ENCODE results near the gene SH3YL1.
A peak's percentile ranks its signal among the peaks of the same experiment; 100 is the strongest.

Gene SH3YL1

DNA sequence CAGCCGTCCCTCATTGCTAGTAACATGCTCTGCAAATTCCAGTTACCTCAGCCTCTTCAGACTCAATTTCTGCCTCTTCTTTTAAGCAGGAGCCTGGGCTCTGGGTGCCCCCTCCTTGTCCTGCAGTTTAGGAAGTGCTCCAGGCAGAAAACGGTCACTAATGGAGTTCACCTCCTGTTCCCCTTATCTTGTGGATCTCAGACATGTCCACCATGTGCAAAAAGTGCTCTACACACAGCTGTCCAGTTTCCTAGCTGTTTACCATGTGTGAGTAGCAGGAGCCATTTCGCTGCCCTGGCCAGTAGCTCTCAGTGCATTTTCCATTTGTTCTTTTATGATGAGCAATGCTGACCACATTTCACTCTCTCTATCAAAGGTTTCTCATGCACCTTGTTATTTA lies 4.9 kb downstream of the SH3YL1 start:
- DNase-seq (ENCODE audit: low read depth, low spot score) = no peak

DNA sequence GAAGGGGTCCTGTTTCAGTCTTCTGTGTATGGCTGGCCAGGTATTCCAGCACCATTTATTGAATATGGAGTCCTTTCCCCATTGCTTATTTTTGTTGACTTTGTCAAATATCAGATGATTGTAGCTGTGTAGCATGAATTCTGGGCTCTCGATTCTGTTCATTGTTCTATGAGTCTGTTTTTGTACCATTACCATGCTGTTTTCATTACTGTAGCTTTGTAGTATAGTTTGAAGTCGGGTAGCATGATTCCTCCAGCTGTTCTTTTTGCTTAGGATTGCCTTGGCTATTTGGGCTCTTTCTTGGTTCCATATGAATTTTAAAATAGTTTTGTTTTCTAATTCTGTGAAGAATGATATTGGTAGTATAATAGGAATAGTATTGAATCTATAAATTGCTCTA lies 6.0 kb downstream of the SH3YL1 start:
- no peak for DNase-seq (ENCODE audit: low read depth, low spot score)

DNA sequence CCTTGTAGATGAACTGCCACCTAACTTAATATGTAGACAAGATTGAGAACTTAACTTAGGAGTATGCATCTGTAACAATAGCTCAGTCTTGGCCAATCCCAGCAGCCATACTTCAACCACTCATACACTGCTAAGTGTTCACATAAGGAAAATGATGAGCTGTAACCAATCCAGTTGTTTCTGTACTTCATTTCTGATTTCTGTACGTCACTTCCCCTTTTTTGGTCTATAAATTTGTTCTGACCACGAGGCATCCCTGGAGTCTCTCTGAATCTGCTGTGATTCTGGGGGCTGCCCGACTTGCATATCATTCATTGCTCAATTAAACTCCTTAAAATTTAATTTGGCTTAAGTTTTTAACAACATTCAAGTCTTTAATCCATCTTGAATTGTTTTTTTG lies 6.4 kb downstream of the SH3YL1 start:
- DNase-seq (ENCODE audit: low read depth, low spot score) = no peak

DNA sequence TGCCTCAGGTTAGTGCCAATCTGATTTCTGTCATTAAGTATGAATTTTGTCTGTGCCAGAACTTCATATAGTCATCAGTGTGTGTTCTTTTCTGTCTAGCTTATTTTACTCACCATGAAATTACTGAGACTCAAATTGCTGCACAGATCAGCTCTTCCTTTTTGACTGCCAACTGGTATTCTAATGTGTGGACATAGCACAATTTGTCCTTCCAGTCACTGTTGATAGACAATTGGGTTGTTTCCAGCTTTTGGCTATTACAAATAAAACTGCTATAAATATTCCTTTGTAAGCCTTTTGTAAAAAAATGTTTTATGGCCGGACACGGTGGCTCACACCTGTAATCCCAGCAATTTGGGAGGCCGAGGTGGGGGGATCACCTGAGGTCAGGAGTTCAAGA lies 7.7 kb downstream of the SH3YL1 start:
- no peak for DNase-seq (ENCODE audit: low read depth, low spot score)

DNA sequence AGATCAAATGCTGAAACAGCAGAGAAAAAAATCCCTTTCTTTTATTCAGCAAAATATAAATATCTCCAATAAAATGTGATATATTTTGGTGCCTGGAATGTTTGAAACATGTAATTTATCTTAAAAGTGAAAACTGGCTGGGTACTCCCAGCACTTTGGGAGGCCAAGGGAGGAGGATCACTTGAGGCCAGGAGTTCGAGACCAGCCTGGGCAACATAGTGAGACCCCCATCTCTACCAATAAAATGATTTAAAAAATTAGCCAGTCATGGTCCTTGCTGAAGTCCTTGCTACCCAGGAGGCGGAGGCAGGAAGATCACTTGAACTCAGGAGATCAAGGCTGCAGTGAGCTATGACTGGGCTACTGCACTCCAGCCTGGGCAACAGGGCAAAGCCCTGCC lies 8.6 kb downstream of the SH3YL1 start:
- DNase-seq (ENCODE audit: low read depth, low spot score) = no peak

DNA sequence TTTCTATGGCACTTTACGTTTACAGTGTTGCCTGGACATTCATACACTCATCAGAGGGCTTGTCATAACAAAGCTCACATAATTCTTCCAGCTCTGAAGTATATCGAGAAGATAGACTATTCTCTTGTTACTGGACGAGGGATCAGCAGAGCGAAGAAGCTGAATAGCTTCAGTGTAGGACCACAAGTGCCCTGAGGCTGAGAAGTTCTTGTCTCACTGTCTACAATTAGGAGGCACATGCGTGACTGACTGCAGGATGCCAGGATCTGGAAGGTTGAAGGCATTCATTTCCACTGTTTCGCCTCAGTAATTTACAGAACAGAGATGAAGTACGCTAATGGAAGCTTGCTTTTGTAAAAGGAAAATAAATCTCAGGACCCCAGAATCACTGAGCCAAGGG lies 9.6 kb downstream of the SH3YL1 start:
- DNase-seq (ENCODE audit: low read depth, low spot score) = no peak

DNA sequence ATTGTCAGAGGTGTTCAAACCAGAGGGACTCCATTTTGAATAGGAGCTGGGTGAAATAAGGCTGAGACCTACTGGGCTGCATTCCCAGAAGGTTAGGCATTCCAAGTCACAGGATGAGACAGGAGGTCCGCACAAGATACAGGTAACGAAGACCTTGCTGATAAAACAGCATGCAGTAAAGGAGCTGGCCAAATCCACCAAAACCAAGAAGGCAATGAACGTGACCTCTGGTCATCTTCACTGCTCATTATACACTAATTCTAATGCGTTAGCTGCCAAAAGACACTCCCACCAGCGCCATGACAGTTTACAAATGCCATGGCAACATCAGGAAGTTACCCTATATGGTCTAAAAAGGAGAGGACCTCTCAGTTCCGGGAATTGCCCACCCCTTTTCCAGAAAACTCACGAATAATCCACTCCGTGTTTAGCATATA lies 10.6 kb downstream of the SH3YL1 start:
- DNase-seq (ENCODE audit: low read depth, low spot score) = no peak

DNA sequence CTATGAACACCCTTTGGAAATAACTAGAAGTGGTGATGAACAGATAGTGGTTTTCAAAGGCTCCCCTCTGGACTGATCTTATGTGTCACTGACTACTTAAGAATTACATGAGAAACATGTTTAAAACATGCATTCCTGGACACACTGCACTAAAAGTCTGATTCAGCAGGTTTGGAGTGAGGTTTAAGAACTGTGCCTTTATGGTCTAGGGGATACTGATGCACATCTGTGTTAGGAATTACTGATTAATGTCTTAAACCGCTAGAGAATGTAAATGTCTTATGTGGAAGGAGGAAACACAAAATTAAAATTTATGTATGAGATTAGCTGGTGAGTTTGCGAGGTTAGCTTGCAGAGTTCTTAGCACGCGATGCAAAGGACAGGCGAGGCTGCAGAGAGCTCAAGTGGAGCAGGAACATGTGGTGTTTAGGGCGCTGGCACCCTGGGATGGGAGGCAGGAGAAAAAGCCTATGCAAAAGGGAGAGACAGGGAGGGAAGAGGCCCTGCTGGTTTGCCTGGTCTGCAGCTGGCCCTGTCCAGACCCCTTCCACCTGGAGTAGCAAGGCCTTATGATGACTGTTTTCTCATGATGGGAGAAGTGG lies 11.7 kb downstream of the SH3YL1 start:
- no peak for DNase-seq (ENCODE audit: low read depth, low spot score)

DNA sequence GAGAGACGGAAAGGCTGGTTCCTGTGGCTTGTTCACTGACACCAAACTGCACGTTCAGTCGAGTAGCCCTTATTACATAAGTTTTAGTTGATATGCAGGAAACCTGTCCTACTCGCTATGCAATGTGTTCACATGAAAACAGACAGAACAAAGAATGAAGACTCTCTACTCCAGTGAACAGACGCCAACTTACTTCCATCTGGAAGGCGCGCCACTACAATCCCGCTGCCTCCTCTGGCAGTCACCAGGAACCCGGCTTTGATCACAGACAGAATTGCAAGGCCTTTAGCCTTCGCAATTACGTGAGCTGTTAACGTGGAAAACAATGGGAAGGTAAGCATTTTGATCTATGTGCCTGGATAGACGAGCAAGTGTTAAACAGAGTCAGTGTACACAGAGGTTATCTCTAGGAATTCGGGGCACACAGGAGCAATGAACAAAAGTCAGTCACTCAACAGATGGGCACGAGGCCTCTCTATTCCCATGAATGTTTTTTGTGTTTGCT lies 14.2 kb downstream of the SH3YL1 start:
- DNase-seq (ENCODE audit: low read depth, low spot score) = no peak

DNA sequence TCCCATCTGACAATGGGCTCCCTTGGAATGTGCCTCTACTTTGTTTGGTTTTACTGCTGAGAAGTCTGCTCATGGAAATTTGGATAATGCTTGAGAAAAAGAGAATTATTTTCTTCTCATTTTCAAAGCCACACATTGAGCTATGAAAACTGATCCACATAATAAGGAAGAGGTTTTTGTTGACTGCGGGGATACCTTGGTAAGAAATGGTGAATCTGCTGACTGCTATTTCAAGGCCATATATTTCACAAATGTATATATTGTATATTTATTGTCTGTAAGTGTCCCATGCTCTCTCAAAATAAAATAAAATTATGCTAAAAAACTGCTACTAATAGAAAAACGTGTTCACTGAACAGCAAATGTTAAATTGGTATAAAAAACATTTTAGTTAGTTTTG lies 15.1 kb downstream of the SH3YL1 start:
- no peak for DNase-seq (ENCODE audit: low read depth, low spot score)

DNA sequence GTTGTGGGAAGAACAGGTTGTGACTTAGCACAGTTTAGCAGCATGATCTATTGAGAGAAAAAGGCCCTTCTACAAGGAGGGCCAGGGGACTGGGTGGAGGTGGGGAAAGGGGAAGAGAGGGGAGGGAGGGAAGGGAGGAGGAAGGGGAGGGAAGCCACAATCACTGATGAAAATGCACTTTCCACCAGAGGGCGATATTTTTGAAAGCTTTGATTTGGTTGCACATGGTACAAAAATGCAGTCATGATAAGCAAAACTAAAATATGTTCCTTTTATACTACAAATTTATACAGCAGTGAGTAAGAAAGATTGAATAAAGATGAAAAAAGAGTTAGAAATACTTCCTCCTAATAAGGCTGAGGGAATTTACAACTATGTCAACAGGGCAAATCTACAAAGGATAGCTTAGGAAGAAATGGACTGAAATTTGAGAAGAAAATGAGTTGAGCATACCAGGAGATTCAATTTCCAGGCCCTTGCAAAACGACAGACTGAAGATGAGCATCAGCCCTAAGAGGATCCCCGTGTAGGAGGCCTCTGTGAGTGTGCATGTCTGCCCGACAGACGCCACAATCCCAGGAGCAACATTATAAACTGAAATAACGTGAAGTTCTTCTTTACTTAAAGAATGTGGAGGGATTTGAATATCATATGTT lies 17.2 kb downstream of the SH3YL1 start:
- peak; percentile 75 for DNase-seq (ENCODE audit: low read depth, low spot score)

DNA sequence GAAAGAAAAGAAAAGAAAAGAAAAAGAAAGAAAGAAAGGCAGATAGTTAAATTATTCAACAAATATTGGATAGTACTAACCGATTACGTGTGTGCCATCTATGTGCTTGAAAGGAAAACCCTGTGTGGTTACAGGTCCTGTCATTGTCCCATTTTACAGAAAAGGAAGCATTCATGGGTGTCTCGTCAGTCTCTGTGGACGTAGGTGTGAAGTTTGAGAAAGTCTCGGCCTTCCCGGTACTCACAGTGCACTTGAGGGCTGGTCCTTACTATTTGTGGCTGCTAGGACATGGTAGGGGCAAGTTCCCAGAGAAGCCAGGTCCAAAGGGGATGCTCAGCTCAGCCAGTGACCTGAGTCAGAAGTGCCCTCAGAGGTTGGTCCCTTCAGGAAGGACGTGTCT lies 19.3 kb downstream of the SH3YL1 start:
- DNase-seq (ENCODE audit: low read depth, low spot score) = no peak

DNA sequence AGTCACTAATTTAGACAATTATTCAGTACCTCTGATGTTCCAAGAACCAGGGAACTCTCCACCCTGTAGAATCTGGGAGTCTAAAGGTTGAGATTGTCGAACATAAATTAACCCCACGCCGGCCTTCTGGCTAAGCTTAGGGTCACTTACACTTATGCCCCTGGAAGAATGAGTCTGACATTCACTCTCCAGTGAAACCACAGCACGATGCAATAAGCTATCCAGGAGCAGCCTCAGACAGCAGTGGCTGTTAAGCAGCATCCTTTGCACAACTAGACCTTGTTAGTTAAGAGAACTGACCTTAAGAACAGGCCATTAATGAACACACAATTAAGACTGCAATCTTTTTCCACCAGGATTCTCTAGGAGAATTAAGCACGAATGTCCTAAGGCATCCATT lies 25.0 kb downstream of the SH3YL1 start:
- no peak for DNase-seq (ENCODE audit: low read depth, low spot score)

DNA sequence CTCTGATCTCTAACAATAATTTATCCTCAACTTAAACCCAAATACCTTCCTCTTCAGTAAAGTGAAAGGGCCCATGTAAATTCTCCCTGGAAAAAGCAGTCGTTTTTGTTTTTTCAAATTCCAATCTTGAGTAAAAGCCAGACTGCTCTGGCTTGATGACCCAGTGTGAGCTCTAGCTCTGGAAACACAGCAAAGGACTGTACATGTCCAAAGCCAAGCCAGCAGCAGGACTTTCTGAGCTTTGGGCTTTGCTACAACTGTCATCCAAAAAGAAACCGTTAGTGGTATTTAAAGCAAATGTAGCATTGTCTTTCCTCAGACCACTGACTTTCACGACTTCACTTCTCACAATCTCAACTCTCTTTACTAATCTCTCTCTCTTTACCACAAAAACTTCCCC lies 25.4 kb downstream of the SH3YL1 start:
- DNase-seq (ENCODE audit: low read depth, low spot score) = no peak

DNA sequence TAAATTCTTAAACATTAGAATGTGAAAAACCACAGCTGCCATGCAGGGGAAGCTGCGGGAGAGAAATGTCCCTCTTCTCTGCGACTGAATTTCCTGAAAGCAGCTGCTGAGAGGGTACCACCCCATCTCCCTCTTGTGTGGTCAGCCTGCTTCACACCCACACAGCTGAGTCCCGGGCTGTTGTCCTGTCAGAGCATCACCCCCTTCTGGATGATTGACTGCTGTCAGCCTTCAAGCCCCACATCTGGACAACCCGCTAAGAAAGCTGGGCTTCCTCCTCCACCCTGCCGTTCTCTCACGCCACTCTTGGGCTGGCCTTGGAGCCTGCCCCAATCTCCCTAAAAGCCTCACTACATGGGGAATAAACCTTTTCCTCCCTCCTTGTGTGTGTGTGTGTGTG lies 26.0 kb downstream of the SH3YL1 start:
- no peak for DNase-seq (ENCODE audit: low read depth, low spot score)

DNA sequence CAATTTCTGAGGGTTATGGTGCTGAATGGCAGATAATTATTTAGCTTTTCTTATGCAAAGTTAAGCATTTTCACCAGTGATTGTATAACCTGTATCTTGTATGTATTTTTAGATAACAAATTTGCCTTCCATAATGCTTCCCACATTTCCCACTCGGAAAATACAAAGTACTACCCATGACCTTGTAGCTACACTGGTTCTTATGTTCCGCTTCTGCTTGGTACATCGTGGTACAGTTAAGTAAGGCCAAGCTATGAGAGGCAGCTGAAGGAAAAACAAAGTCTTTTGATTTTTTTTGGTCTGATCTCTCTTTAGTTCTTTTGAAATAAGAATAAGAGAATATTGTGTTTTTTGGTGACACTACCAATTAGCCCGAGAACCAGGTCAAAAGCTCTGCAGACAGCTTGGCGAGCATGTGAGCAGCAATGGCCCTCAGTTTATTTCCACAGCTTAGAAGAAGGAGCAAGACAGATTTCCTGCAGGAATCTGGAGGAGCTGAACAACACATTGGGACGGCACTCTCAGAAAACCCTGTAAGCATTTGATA lies 26.8 kb downstream of the SH3YL1 start:
- no peak for DNase-seq (ENCODE audit: low read depth, low spot score)

DNA sequence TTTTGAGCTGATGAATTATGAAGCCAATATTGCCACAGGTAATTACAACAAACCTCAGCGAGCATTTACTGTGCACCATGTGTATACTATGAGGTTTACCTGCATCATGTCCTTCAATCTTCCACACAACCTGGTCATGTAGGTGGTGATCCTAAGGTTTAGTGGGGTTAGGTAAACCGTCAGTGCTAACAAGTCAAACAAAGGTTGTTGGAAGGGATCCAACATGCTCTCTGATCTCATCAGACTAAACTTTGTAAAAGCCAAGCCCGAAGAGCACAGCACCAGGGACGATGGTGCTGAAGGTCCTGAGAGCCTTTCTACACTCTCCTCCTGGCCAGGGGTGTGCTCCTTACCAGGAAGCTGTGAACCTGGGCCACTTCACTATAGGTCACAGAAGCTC lies 29.4 kb downstream of the SH3YL1 start:
- DNase-seq (ENCODE audit: low read depth, low spot score) = no peak

DNA sequence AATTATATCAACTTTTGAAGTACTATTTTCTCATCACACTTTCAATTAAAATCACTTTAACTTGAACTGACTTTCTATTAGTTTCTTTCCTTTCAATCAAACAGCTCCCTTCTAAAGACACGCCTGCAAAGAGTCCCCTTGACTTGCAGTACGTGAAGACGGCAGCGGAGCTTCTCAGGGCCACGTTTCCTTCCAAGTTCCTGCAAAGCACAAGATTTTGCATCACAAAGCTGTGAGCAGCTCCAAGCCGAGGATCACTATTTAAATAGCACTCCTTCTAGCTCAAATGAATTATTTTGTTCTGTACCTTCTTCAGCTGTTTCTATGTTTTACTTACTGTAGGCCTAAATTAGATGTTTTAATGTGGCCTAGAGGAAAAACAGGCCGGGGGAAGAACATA lies 30.8 kb downstream of the SH3YL1 start:
- DNase-seq (ENCODE audit: low read depth, low spot score) = no peak

DNA sequence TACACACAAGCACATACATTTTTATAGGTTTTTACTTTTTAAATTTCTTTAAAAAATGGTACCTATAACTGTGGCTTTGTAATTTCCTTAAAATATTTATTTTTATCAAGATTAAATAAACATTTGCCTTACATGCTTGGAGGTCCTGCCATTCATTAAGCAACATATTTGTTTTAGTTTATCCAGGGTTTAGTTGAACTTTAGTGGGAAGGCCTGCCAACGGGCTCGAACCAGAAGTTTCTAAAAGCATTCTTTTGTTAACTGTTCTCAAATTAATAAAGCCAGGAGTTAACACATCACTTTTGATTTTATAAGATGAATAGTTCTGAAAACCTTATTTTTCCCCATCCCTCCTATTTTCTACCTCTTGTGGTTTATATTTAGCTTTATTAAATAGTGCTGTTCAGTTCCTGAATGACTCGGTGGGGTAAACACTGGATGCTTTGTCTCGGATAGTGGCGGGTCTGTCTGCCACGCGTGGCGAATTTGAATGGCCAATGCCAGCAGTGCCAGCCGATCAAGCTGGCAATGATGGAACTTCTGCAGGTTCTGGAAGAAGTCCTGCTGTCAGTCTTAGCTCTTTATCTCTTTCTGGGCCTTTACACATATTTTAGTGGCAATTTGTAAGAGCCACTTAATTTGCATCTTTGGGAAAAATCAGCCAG lies 32.2 kb downstream of the SH3YL1 start:
- DNase-seq (ENCODE audit: low read depth, low spot score) = no peak

DNA sequence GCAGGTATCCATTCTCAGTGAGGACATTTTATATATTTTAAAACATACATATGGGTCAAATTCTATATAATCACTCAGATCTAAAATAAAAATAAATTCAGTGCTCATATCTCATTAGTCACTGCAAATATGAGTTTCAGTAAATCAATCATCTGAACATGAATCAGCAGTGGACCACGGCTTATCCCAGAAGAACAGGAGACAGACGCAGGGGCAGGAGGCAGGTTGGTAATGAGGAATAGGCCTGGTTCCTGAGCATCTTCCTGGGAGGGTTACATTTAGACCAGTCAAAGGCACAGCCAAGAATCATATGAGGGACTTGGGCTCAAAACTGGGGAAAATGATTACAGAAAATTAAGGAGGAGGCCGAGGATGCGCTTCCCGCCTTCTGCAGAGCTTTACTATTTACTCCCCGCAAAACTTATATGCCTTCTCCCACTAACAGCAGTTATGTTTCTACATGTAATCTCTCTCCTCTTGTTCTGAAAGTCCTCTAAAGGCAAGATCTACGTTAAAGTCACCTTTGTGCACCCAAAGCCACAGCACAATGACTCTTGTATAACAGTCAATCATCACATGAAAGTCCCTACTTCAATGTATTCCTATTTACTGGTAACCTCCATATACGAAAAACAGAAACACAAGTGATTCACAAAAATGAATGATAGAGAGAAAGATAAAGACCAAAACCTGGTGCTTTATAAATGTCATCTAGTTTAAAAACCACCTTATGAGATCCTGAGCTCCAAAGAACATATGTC lies 35.1 kb downstream of the SH3YL1 start:
- no peak for DNase-seq (ENCODE audit: low read depth, low spot score)

DNA sequence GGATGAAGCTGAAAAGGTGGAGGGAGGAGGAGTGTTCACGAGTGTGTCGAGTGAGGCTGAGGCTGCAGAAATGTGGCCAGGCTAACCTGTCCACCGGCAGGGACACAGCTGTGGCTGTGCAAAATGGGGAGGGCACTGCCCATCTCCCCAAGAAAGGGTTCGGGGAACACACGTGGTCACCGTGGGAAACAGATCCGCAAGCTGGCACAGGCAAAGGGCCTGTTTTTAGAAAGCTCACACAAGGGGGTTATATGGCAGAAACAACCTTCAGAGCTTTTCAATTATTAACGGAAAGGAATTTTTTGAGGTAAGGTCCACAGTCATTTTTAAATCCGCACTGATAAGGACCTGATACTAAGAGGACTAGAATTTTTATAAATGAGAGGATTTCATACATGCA lies 35.7 kb downstream of the SH3YL1 start:
- DNase-seq (ENCODE audit: low read depth, low spot score) = no peak

All from astrocyte of the hippocampus (primary cell).